ENCODE results near the gene TFF3. TPM values are rescaled to one million over a fixed set of nuclear protein-coding genes. Genes with fewer than 3 reads are reported as not detected.

TFF3 gene
- polyA plus RNA-seq, 5 donors: 6.2 to 22.5 (median 13.1) TPM

DNA sequence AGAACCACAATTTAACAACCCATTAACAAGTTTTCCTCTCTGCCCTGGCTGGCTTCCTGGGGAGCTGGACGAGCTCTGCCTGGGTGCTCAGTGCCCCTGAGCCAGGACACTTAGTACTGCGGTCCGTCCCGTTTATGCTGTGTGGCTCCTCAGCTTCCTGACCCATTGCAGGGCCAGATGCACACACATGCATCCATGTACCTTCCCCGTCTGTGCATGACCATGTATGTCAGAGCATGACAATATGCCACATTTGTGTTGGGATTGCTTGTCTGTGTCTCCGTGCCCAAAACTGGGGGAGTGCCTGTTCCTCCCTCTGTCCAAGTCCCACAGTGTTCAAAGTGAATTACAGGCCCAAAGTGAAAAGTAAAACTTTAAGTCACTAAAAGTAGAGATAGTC lies 9.7 kb upstream of the TFF3 start:
- DNase-seq: no peak

DNA sequence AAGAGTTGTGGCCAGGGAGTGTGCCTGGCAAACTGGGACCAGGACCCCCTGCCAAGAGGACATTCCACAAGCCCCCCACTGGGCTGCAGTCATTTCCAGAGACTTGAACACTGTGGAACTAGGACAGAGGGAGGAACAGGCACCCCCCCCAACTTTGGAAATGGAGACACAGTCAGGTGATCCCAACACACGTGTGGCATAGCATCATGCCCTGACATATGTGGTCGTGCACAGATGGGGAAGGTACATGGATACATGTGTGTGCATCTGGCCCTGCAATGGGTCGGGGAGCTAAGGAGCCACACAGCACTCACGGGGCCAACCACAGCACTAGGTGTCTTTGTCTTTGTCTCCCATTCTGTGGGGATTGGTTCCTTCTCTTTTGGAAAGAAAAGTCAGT lies 6.6 kb upstream of the TFF3 start:
- DNase-seq: no peak

DNA sequence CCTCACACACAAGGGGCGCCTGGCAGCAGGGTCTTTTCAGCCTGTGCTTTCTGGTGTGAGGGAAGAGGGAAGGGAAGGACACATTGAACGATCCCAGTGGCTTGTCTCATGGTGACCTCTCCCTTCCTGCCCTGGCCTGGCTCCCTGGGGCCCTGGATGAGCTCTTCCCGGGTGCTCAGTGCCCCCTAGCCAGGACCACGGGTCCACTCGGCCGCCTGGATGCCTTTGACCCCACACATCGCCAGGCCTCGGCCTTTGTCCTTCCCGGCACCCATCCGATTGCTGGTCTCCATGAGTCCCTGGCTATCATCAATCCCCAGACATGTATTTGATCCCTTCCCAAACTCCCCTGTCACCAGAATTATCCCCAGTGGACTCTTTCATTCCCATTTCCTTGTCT lies 6.0 kb upstream of the TFF3 start:
- DNase-seq: no peak

DNA sequence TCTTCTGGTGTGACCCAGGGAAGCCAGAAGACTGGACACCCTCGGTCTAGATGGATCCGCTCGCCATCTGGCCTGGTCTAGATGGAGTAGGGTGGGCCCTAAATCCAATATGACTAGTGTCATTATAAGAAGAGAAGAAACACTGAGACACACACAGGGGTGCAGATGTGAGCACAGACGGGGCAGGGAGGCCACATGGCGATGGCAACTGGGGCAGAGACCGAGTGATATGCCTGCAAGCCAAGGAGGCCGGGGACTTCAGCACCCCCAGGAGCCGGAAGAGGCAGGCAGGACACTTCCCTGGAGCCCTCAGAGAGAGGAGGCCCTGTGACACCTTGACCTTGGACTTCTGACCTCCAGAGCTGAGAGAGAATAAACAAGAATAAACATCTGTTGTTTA lies 5.6 kb upstream of the TFF3 start:
- DNase-seq: no peak

DNA sequence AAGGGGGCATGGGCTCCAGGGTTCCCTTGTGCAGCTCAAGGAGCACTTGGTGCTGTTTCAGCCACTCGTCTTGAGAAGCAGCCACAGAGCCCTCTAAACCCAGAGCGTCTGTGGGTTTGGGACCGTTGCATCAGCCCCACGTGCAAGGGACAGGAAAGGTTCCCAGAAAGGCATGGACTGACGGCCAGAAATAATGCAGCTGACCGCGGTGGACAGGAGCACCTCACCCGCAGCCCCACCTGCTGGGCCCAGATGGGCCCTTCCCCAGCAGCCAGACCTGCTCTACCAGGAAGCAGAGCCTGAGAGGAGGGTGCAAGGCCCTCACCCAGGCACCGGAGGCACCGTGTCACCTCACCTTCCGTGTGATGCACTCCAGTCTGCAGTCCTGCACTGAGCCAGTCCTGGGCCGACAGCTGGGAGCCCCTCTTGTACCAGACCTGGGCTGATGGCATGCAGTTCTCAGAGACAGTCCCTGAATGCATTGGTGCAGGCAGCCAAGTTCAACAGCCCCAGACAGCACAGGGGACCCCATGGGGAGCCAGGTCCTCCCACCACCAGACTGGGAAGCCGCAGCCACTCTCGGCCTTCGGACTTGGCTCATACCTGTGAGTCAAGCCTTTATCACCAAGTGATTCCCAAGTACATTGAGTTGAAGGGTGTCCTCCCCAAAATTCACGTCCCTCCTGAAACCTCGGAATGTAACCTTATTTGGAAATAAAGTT lies 4.8 kb upstream of the TFF3 start:
- no peak for DNase-seq

DNA sequence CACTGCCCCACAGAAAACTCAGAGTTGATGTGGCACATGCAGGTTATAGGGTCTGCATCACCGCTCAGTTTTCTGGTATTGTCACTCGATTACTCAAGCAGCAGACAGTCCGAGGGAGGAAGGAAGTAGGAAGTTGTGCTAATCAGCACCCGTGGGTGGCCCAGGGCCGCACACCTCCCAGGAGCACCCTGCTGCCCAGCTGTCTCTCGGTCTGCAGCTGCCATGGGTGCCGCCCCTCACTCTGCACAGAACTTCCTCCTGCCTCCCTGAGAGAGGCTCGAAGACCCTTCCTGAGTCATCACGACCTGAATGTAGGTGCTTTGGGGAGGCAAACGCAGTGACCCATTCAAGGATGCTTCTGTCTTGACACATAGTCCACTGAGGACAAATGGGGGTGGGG lies 4.2 kb upstream of the TFF3 start:
- no peak for DNase-seq

DNA sequence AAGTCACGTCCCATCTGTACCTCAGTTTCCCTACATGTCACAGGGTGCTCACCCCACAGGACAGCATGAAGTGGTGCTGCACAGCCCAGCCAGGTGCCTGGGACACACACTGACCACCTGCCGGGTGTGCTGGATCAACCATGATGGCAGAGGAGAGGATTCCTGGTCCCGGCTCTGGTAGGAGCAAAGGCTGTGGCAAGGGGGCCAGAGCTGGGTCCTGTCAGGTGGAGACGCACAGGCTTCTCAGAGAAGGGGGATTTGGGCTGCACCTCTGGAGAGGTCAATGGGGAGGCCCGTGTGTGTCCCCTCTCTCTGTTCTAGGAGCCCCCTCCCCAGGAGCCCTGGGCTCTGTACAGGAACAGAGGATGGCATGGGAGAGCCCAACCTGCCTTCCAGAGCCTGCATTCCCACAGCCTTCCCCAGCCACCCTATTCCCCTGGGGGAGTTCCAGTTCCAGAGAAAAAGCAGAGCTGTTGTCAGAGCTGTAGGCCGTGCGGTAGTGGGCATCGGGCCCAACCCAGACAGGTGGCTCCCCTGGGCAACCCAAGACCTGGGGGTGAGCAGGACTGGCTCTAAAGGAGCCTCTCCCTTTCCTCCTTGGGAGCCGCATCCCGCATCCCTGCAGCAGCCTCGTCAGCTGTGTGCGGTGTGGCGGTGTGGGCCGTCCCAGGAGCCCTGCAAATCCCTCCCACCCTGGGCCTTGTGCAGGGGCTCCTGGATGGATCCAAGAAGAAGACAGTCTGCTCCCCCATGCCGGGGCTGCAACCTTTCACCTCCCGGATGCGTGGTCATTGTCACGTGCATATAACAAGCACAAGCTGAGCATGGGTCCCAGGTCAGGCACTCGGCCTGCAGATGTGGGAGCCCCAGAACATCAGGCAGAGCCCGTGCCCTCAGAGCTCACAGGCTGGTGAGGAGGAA lies 2.9 kb upstream of the TFF3 start:
- DNase-seq: no peak

DNA sequence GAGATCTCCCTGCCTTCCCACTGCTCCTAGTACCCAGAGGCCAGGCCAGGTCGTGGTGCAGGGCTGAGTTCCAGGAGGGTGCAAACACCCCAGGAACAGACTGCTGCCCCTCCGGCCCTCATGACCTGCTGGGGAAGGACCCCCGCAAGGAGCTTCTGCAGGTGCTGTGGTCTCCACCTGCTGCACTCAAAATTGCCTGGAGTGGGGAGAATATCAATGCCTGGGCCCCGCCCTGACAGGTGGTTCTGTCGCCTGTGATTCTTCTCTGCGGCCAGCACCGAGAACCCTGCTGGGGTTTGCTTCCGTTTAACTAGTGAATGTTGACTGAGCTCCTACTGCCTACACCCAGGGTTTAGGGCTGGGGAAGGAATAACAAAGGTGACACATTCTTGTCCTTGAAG lies 2.1 kb upstream of the TFF3 start:
- DNase-seq: no peak

DNA sequence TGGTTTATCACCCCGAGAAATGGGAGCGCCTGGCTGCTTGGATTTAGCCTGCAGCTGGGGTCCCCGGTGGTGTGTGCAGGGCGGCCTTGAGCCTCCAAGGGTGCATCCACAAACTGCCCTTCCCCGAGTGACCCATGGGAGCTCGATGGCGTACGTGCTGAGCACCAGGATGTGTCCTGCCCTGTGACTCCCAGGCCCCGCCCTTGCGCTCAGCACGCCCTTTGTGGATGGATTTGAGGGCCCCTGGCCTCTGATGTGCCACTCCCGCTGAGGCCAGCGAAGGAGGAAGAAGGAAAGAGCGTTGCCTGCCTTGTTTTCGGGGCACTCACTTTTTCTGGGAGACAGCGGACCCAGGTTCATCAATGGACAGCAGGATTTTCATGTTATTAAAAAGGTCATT lies 1.7 kb upstream of the TFF3 start:
- DNase-seq: no peak

DNA sequence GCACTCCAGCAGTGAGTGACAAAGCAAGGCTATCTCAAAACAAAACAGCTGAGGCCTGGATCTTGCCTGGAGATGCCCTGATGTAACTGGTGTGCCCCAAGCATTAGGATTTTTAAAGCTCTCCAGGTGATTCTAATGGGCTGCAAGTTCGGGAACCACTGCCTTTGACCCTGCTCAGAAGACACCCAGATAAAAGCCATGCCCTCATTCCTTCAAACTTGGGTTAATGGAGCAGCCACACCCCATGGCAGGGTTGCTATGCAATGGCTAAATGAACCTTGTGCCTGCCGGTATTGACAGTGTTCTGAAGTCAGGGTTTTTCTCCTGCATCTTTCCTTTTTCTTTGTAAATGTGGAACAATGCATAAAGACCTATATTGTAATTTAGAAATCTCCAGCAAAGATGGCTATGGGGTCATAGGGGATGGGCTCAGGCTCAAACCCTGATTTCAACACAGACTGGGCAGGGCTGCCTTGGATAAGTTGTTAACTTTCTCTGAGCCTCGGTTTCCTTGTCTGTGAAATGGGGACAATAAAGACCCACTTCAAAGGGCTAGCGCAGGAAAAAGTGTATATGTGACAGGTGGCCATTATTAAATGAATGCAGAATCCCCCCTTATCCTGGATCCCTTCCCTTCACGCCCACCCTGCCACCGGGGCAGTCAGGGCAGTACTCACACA lies 453 bp downstream of the TFF3 start:
- DNase-seq: no peak

DNA sequence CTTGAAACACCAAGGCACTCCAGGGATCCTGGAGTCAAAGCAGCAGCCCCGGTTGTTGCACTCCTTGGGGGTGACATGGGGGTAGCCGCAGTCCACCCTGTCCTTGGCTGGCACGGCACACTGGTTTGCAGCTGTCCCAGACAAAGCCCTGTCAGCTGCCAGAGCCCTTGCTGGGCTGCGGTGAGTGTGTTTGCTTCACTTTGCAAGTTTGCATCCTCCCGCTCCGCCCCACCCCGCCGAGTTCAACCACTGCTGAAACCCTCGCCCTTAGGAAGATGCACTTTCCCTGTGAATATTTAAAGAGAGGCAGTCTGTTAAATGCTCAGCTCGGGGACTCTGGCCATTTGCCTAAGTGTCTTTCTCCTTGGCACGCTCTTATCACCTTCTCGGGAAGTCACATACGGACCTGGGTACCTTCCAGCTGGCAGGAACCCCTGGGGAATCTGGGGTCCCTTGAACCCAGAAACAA lies 1.7 kb downstream of the TFF3 start:
- DNase-seq: no peak

DNA sequence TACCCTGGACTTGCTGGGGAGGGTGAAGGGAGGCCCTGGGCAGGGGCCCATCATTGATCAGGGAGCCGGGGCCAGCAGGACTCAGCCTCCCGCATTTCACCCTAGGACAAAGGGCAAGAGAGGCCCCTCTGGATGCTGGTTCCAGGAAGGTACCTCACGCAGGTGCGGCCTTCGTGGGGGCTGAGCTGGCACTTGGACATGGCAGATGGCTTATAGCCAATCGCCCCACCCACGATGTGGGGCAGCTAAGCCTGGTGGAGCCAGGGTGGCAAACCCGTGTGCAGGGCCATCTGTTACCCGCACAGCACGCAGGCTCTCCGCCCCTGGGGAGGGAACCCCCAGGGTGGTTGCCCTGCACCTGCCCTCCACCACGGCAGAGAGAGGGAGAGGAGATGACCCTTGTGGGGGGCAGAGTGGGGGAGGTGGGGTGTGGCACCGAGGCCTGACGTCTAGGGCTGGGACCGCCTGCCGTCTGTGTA lies 2.5 kb downstream of the TFF3 start:
- no peak for DNase-seq

DNA sequence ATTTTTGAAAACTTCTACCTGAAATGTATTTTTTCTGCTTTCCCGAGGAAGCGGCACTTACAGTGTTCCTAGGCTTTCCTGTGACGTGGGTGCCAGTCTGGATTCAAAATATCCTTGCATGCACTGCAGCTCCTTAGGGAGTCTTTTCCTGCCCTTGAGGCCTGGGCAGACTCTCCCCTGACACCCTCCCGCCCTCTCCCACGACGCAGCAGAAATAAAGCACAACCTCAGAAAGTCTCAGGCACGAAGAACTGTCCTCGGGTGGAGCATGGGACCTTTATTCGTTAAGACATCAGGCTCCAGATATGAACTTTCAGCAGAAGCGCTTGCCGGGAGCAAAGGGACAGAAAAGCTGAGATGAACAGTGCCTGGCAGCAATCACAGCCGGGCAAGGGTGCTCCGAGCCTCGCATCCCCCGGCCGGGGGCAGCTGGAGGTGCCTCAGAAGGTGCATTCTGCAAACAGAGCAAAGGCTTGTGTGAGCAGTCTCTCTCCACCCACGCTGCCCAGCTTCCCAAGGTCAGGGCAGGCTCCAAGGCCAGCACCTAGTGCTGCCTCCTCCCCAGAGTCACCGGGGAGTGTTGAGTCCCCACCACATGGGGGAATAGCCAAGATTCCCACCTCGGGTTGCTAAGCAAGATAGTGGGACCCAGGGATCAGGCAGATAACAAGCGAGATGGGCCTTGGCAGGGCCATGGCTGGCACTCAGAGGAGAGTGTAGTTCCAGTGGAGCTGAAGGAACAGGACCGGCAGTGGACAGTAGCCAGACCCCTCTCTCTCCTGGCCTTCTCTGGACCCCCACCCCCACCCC lies 3.2 kb downstream of the TFF3 start:
- no peak for DNase-seq

DNA sequence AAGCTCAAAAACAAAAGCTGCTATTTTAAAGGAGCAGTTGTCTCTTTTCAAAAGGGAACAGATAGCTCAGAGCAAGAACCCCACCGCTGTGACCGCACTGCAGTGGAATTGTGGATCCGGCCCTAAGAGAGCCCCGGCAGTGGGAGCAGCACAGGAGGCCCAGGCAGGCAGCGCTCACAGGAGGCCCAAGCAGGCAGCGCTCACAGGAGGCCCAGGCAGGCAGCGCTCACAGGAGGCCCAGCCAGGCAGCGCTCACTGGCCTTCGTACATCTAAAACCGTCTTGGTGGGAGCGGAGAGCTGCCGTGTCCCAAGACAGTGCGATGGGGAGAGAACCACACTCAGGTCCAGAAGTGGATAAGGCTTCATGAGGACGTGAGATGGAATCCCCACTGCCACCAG lies 4.0 kb downstream of the TFF3 start:
- DNase-seq: no peak

DNA sequence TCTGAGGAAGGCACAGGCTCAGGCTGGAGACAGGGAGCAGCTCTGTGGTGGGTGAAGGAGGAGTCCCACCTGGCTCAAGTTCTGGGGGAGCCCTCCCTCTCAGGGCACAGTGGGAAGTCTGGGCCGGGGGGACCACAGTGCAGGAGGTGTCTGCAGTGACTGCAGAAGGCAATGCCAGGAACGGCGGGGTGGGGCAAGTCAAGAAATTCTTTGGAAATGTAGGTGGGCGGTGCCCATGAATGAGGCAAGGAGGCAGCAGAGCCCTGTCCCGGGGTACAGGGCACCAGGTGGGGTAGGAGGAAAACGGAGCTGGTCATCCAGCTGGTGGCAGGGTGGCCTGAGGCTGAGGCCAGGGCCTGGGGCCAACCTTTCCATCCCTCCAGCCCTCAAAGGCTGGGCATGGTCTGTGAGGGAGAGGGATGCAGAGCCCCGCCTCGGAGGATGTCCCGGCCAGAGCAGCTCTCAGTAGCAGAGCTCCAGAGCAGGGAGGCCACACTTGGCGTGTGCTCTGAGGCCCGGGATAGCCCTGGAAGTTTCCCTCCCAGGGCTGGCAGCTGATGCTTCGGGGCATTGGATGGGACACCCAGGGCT lies 4.7 kb downstream of the TFF3 start:
- no peak for DNase-seq

DNA sequence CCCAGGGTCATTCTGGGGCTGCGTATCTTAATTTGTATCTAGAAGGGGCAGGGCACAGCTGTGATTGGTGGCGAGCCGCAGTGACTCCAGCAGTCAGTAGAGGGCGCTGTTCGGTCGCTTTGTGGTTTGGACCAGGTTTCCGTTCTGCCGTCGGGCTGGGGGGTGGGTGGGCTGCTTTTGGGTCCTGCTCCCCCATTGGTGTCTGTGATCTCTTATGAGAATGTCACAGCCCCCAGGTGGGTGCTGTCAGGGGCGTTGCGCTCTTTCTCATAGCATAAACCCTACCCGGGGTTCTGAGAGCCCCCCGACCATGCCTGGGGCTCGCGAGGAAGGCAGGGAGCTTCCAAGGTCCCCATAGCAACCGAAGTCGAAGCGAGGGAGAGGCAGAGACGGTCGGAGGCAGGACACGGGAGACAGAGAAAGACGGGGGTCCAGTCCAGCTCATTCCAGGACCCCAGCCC lies 5.4 kb downstream of the TFF3 start:
- peak; percentile 34 to 44 for DNase-seq

DNA sequence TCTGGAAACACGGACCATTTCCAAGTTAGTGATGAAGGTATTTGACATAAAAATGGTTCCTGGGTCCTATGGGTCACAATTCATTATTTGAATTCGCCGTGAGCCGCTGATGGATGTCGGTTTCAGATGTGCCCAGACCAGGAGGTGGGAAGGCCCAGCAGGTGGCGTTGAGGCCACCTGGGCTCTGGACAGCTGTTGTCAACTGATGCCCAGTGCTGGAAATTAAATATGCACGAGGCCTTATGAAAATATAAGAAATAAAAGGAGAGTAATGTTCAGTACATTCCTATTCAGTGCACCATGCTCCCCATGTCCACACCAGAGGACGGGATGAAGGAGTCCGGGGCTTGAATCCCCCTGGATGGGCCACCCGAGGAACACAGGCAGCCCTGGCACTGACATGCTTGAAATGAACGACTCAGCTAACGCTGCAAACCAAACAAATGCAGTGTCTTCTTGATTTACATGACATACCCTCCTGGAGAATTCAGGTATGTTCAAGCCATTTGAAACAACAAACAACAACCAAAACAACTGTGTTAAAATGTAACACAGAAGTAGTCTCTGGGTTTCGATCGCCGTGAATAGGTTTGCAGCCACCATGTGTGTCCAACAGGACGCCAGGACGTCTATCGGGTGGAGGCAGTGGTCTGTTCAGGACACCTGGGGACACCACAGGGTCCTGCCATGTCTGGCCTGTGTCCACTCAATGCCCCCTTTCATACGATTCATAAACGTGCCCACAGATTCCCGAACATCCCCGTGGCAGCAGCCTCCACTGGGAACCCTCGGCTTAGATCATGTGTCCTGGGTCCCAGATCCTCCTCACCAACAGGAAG lies 6.1 kb downstream of the TFF3 start:
- DNase-seq: no peak

DNA sequence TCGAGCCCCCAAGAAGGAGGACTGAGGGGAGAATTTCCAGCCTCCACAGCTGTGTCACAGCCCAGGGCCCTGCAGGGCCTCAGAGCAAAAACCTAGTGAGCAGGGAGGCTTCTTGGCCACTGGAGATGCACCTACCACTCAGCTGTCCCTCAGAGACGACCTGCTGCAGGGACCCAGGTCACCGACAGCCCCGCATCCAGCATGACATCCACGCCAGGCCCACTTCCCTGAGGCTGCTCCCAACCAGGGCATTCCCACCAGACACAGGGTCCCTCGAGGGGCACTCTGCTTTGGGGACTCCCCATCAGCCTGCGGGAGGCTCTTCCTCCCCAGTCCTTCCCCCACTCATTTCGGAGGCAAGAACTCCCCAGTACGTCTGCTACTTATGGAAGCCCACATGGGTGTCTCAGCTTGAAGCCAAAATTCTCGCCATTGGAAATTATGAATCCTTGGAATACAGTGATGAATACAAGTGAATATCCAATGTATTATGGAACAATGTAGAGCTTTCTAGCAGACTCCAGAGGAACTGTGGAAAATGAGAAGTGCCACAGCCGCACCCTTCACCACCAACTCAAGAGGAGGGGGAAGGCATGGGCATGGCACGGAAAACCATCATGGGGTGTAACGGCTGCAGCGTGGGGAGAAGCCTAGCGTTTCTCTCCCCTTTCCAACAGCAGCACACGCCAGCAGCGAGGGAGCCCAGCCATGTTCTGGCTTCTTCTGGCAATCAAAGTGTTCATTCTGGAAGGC lies 6.9 kb downstream of the TFF3 start:
- no peak for DNase-seq

DNA sequence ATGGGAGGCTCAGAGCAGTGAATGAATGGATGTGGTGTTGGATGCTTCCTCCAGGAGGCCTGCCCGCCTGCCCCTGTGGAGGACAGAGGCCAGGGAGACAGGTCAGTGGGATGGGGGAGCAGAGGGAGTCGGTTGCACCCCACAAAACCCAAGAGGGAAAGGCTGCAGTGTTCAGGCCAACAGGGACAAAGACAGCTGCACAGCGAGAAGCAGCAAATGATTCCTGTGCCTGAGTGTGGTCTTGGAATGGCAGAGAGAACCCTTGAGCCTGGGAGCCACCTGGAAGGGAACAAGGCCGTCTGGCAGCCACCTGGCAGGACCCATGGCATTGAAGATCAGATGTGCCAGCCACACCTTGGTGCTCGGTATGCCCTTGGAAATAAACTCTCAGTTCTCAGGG lies 8.1 kb downstream of the TFF3 start:
- DNase-seq: no peak

Data from right lung (tissue), 5 donors.